ENCODE results near the gene ZNF423. TPM values are rescaled to one million over a fixed set of nuclear protein-coding genes. Genes with fewer than 3 reads are reported as not detected.

ZNF423 gene
- total RNA-seq, 1 donor from 2014 or later = 7.3 TPM

DNA sequence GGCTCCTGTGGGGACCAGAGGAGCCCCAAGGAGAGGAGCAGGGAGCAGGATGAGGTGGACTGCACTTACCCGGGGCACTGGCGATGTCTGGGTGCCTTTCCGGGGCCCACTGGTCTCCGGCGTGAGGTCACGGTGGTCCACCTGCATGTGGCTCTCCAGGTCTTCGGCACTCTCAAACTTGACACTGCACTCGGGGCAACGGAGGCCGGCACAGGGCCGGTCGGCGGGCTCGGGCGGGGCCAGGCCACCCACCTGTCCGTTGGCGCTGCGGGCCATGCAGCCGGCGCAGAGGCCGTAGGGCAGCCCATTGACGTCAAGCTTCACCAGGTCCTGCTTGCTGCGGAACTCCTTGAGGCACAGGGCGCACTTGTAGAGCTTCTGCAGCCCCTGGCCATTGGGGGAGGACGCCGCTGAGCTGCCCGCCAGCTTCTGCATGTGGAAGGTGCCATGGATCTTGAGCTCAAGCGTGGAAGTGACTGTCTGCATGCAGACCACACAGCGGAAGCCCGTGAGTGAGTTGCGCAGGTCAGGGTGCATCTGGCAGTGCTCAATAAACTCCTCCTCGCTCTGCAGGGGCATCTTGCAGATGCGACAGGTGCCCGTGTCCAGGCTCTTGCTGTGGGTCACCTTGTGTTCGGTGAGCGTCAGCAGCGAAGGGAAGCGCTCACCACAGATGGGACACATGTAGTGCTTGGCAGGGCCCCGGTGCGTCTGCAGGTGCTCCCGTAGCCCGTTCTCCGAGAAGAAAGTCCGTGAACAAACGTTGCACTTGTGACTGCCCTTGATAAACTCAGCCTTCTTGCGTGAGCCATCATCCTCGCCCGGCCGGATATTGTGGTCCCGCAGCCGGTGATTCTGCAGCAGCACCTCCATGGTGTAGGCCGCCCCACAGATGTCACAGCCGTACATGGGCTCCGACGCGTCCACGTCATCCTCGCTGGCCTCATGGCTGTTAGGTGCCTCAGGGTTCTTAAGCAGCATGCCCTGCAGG is 220.0 kb downstream of the ZNF423 start:
- FAIRE-seq (no peak), DNase-seq (ENCODE audit: low spot score in 2 of 2) (no peak)

DNA sequence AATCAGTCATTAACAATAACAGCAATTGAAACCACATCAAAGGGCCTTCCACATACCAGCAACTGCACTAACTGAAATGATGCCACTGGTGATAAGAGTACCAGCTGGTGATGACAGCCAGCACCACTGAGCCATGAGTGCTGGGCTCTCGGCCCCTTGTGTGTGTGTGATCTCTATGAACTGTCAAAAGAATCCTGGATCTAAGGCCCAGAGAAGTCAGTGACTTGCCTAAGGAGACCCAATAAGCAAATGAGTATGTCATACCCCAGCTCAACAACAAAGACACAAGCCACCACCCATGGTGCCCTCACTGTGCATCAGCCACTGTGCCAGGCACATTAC is 220.9 kb downstream of the ZNF423 start:
- DNase-seq (ENCODE audit: low spot score in 2 of 2) (no peak), FAIRE-seq (no peak)

DNA sequence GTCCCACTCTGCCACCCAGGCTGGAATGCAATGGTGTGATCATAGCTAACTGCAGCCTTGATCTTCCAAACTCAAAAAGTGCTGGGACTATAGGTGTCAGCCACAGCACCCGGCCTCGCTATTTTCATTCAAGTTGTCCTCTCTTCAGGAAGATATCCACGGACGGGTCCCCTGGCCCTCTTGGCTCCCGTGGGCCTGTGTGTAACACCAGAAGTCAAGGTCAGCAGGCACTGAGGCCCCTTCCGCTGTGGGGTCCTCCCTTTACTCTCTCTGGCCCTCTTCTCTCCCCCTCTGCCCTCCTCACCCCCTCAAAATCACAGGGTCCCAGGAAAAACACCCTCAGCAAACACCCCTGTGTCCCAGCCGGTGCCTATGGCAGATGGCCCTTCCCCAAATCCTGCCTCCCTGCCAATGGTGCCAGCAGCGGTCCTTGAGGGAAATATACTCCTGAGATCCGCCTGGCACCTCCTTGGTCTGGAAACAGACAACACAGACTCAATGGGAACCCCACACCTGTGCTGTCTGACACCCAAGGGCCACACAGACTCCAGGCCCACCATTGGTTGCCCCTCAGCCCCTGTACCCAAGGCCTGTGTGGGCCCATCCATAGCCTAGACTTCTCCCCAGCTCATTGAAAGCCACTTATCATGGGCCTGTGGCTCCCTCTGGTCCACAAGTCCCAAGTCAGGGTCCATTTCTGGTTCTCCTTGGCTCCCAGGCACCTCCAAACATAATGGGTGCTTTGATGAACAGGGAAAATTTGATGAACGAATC is 221.5 kb downstream of the ZNF423 start:
- FAIRE-seq = no peak

DNA sequence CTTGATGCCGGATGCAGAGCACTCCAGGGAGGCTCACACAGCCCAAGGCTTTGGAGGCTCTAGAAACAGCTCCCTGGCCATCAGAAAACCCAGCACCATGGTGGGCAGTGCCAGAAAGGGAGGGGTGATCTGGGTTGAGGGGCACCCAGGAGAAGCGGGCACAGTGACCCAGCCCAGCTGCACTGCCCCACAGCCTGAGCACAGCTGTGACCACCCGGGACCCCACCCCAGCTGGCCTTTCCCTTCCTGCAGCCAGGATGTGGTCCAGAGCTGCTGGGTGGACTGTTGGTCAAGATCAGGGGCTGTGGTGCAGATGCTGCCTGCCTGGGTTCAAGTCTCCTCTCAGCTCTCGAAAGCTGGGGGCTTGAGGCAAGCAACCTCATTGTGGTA is 223.1 kb downstream of the ZNF423 start:
- no peak for DNase-seq (ENCODE audit: low spot score in 2 of 2)
- no peak for FAIRE-seq

More for the DNA sequence above, 221.5 kb downstream of the ZNF423 start:
- no peak for DNase-seq (ENCODE audit: low spot score in 2 of 2)

DNA sequence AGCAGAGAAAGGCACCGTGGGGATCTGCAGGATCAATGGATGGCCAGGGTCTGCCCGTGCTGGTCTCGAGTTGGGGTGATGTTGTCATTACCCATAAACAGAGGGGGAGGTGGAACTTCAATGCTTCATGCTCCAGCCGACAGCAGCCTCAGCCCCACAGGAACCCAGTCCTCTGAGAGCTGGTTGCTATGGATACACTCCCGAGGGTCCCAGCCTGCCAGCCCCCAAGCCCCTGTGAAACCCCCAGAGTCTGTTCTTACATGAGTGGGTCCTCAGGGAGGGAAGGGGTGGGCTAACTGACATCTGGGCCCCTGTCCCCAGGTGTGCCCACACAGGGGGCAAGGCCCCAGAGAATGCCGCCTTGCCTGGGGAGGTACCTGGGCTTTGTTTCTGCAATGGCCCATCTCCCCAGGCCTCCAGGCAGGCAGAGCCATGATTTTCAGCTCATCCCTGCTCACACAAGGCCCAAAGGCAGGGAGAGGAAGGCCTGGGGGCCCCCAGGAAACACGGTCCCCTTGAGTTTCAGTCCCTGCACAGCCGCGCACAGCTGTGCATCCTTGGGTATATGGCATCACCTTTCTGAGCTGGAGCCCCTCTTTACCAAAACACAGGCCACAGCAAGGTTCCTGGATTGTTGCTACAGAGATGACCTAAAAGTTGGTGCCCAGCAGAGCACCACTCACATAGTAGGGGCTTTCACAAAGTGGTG is 223.7 kb downstream of the ZNF423 start:
- FAIRE-seq (no peak), DNase-seq (ENCODE audit: low spot score in 2 of 2) (no peak)

DNA sequence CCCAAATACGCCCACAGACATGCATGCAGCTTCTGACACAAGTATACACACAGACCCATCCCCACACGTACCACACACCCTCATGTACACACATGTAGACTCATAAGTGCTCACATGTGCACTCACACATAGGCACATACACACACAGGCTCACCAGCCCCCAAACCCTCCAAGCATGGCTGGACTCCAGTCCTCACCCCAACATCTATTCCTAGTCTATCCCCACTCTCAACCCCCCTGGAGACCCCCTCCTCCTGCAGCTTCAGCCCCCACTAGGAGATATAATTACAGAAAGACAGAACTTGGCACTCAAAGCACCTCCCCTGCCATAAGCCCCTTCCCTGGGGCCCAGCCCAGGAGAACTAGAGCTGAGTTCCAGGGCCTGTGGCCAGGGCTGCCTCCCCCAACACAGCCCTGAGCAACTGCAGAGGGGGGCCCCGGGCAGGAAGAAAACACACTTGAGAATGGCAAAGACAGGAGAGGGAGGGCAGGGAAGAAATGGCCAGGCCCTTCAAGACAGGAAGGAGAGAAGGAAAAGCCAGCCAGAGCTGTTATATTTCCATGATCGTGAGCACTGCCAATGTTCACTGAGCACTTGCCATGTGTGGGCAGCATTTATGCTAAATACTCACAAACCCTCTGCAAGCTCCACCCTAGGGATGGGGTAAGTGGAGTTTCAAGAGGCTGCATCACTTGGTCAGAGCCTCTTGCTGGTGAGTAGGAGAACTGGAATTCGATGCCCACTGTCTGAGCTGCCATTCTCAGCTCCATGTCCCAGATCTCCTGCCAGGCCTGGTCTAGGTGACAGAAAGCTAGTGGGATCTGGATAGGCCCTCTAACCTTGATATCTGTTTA is 224.5 kb downstream of the ZNF423 start:
- DNase-seq (ENCODE audit: low spot score in 2 of 2) = no peak
- no peak for FAIRE-seq

DNA sequence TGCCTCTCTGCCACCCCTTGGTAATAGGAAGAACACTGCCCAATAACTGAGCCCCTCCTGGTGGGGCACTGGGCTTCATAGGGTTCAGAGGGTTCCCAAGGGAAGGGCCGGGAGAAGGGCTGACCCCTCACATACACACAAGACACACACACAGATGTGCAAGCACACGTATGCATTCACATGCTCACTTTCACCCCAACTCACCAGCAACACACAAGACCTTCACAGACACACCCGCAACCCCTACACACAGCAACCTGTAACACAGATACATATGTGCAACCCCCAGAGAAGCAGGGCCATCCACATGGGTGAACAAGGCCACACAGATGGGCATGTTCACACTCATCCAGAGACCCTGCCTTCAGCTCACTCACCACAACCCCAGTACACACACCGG is 225.1 kb downstream of the ZNF423 start:
- no peak for DNase-seq (ENCODE audit: low spot score in 2 of 2)
- FAIRE-seq = no peak

DNA sequence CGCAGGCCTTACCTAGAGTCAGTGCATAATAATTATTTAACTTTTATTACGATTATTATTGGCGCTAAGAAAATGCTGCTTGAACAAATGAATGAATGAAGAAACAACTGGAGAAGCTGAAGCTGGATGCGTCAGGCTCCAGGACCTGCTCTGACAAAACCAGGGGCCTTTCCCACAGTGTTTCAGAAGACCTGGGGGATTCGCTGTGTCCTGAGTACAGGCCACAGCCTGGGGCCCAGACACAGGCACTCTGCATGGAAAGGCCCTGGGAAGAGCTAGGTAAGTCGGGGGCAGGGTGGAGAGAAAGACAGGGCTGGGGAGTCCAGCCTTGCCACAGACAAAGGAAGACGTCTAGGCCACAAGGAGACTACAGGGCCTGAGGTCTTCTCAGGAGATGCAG is 226.1 kb downstream of the ZNF423 start:
- DNase-seq (ENCODE audit: low spot score in 2 of 2) (no peak), FAIRE-seq (no peak)

DNA sequence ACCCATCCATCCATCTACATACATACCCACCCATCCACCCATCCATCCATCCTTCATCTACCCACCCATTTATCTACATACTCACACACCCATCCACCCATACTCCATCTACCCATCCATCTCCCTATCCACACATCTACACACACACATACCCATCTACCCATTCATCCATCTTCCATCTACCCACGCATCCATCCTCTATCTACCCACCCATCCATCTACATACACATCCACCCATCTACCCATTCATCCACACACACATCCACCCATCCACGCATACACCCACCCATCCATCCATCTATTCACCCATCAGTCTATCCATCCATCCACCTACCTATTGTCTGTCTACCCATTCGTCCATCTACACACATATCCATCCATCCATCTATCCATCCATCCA is 227.8 kb downstream of the ZNF423 start:
- FAIRE-seq = no peak
- DNase-seq (ENCODE audit: low spot score in 2 of 2) = no peak

DNA sequence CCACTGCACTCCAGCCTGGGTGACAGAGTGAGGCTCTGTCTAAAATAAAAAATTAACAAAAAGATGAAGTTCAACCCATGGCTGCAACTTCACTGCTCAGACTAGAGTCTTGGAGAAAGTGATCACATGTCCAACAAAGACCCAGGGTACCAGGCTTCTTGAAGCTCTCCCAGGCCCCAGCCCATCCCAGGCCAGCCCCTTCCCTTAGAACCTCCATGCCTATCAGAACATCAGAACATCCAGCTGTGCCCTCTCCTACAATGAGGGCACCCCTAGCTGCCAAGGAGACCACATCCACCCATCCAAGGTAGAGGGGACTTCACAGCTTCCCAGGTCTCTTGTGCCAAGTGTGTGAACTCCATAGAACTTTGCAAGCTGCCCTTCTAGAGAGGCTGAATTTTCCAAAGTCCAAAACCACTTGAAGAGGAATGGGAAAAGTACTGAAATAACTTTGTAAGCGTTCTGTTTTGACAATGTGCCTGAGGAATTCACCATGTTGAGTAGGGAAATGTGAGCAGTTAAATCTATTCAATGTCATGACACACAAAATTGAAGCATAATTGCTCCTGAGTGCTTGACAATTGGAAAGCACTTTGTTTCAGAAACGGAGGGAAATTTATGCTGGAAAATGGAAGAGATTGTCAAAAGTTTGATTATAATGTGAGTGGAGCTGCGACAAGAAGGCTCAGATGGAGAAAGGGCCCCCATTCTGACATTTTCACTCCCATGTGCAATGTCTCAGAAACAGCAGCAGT is 230.4 kb downstream of the ZNF423 start:
- DNase-seq (ENCODE audit: low spot score in 2 of 2) (no peak), FAIRE-seq (no peak)

DNA sequence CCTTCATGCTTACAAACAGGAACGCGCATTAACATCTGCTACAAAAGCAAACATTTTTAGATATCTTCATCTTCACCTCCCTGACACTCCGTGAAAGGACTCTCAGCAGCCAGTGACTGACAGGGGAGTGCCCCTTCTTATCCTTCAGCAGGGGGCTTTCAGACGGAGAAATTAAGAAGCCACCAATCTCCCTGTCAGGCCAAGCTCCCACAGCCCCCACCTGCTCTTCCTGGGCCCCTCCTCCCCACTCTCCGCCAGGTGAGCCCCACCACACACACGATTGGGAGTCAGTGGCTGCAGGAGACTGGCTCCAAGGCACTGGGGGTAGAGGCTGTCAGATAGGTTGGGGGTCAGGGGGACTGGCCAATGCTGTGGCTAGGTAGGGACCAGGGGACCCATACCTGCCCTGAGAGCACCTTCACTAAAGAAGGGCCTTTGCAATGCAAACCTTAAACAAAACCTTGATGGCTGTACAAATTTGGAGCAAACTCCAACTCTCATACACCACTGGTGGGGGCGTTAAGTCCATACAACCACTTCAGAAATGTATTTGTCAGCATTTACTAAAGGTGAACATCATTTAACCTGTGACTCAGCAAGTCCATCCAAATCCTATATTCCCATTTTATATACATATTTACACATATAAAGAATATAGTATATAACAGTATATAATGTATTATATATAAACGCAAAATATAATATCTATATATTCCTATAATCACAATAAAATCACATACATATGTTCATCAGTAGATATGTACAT is 232.2 kb downstream of the ZNF423 start:
- FAIRE-seq (no peak), DNase-seq (ENCODE audit: low spot score in 2 of 2) (no peak)

DNA sequence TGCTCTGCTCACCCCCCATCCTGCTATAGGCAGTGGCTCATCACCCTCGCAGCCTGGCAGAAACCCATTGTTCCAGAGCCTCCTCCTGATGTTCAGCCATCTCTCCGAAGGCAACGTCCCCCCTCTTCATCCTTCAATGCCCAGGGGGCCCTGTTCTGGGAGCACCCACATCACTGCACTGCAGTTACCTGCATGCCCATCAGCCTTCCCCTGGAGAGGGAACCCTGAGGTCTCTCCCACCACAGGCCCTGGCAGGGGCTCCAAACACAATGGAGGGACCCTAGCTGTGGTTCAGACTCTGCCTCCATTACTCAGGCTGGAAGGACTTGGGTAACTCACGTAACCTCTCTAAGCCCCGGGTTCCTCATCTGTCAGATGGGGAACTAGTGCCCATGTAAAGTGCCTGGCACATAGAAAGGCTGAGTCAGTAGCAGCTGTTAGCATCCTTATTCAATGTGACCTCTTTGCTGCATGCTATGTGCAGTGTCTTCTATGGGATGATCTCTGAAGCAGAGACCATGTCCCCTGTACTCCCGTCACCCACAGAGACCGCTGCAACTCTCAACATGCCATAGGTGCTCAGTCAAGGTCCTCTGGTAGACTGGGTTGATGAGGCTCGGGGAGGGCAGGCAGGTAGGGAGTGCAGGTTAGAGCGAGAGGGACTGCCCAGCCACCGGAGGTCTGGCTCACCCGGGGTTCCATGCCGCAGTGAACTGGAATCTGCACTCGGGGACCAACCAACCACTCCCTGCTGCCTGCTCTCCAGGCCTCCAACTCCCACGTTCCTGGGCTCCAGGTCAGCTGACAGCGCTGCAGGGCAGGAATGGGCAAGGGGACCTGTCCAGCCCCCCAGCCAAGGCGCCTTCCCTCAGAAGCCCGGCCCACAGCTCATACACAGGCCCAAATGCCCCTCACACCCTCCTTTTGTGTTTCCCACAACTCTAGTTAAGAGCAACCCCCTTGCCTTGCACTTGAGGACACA is 233.2 kb downstream of the ZNF423 start:
- no peak for DNase-seq (ENCODE audit: low spot score in 2 of 2)
- FAIRE-seq = no peak

DNA sequence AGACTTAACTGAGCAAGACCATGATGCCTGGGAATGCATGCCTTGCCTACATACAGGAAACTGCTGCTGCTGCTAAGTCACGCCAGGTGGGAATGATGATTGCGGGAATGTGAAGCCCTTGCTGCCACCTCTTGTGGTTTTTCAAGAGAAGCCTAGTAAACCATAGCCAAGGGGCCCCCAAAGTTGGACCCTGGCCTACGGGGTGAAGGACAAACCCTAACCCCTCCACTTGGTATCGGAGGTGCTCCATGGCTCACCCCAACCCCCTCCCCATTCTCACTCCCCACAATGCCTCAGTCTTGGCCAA is 233.9 kb downstream of the ZNF423 start:
- no peak for DNase-seq (ENCODE audit: low spot score in 2 of 2)
- FAIRE-seq = no peak

DNA sequence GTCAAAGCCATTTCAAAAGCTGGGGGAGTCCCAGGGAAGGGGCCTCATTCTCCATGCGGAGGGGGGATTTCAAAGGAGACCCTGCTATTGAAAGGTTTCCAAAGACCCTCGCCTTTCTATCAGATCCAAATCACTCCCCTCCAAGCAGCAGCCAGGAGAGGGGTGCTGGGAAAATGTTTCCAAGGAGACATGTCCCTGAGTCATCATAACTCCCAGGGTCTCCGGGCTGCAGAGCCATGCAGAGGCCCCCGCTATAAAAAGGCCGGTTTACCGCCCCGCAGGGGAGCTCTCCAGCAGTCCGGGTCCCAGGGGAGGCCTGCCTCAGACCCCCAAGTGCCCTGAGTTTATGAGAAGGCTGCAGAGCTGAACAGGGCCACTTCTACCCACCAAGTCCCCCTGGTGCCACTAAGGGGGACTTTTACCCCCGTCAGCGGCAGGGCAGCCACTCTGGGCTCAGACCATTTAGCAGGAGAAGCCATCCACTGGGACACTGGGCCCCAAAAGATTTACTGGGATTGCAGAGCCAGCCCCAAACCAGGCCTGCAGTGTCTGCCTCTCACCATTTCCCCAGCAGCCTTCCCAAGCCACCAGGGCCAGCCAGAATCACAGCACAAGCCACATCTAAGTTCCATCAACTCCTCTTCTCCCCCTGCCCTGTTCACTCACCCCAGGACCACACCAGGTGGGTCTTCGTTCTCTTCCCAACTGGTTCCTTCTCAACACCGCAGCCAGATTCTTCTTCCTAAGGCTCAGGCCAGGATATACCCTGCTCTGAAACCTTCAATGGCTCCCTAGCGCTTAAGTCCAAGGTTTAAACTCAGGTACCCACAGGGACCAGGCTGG is 234.4 kb downstream of the ZNF423 start:
- FAIRE-seq (no peak), DNase-seq (ENCODE audit: low spot score in 2 of 2) (no peak)

DNA sequence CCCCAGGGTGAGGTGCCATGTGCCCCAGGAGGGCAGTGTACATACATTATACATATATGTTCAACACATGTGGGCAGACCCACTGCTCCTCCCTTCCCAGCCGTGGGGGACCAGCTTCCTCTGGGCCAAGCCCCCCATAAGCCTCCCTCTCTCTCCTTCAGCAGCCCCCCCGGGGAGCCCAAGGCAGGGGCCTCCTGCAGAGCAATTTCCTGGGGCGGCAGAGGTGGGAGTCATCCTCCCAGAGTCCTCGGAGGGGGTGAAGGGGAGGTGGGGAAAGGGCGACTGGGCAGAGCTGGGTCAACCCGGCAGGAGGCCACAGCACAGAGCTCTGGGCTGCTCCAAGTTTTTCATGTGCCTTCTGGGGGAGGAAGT is 235.1 kb downstream of the ZNF423 start:
- FAIRE-seq (no peak), DNase-seq (ENCODE audit: low spot score in 2 of 2) (no peak)

DNA sequence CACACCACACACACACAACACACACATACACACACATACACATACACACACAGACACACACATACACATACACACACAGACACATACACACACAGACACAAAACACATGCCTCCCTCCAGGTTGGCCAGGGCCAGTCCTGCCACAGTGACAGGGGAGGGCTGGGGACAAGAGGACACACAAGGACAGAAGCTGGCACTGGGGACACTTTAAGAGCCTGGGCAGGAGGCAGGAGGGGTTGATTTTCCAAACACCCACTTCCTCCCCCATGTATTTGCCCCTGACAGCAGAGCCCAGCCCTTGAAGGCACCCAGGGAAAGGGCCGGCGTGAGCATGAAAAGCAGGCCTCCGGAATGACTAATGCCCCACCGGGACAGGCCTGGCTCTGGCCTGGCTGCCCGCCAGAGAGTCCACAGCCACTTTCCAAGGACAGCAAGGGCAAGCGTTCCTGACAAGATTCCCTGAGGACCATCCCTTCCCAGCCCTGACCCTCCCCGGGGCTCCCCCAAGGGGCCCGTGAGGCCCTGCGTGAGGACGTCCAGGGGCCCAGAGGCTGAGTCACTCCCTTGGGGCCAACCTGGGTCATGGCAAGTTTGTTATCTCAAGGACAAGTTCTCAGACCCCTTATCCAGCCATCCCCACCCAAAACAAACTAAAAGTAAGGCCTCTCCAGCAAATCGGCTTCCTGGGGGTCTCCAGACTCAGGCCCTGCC is 235.6 kb downstream of the ZNF423 start:
- DNase-seq (ENCODE audit: low spot score in 2 of 2) (peak in 1 of 2 donors; percentile 64), FAIRE-seq (no peak)
